ENCODE results near the gene GNG7.
"Not testable (repeated sequence)": the region's sequence is repeated elsewhere in the genome, so short reads cannot be mapped to it uniquely, and the experiment has no call there.

Gene GNG7

DNA sequence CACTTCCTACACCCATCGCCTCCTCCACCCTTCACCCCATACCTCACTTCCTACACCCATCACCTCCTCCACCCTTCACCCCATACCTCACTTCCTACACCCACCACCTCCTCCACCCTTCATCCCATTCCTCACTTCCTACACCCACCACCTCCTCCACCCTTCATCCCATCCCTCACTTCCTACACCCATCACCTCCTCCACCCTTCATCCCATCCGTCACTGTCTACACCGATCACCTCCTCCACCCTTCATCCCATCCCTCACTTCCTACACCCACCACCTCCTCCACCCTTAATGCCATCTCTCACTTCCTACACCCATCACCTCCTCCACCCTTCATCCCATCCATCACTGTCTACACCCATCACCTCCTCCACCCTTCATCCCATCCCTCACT is 10.7 kb upstream of the GNG7 start:
- not testable (repeated sequence) for DNase-seq (ENCODE audit: low spot score)

- no peak for DNase-seq (ENCODE audit: low spot score)
Observed at GRCh38 chr19:2711875-2712205, 9.3 kb upstream of the GNG7 start.

GRCh38 chr19:2711172-2711874 is 8.8 kb upstream of the GNG7 start:
- no peak for DNase-seq (ENCODE audit: low spot score)

DNA sequence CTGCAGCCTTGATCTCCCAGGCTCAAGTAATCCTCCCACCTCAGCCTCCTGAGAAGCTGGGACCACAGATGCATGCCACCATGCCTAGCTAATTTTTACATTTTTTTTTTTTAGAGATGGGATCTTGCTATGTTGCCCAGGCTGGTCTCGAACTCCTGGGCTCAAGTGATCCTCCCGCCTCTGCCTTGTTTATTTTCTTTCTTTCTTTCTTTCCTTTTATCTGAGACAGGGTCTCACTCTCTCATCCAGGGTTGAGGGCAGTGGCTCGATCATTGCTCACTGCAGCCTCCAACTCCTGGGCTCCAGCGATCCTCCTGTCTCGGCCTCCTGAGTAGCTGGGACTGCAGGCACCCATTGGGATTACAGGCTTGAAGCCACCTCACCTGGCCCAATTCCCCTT is 3.8 kb upstream of the GNG7 start:
- no peak for DNase-seq (ENCODE audit: low spot score)

DNA sequence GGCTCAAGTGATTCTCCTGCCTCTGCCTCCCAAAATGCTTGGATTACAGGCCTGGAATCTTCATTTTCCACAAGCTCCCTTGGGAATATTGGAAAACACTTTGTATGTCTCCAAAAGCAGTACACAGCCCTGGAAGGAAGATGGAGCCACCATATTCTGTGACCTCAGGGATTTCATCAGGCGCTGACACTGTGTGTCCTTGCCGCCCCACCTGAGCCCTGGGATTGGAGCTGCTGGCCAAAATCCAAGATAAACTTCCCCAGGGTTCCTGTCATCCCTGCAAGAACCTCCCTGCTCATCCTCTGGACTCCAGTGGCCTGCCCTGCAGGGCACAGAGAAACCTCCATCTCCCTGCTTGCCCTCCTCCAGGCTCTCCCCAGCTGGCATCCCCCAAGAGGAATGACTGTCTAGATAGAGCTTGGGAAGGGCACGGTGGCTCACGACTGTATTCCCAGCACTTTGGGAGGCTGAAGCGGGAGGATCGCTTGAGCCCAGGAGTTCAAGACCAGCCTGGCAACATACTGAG is 1.3 kb upstream of the GNG7 start:
- DNase-seq (ENCODE audit: low spot score) = no peak

- no peak for DNase-seq (ENCODE audit: low spot score)
Observed at GRCh38 chr19:2703077-2703437, 563 bp upstream of the GNG7 start.

- DNase-seq (ENCODE audit: low spot score) = no peak
Observed at GRCh38 chr19:2701361-2702169, 929 bp downstream of the GNG7 start.

DNA sequence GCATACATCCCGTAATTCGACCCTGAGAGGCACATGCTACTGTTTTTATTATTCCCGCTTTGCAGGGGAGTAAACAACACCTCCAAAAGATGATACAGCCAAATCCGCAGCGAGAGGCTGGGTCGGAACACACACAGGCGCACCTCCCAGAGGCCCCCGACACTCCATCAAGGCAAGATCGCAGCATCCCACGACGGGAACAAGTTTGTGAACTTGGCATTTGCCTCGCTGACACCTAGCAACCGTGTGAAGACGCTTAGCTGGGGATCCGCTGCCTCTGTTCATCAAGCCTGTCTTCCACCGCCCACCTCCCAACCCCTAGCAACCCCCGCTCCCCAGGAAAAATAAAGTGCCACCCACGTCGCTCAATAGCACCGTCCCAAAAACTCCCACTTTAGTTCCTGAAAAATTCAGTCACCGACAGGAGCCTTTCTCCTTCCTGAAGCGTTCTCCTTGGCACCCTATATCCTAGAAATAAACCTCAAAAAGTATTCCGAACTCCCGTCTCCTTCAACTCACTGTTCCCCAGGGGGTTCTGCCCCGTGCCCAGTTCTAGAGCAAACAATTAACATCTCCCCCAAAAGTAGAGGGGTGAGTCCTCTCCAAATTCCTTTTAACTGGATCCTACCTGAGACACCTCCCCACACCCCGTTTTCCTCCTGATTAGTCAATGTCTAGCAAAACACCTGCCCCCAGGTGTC is 1.7 kb downstream of the GNG7 start:
- no peak for DNase-seq (ENCODE audit: low spot score)

- DNase-seq (ENCODE audit: low spot score) = no peak
Observed at GRCh38 chr19:2699413-2700140, 2.9 kb downstream of the GNG7 start.

- DNase-seq (ENCODE audit: low spot score) = no peak
Observed at GRCh38 chr19:2694196-2694595, 8.3 kb downstream of the GNG7 start.

DNA sequence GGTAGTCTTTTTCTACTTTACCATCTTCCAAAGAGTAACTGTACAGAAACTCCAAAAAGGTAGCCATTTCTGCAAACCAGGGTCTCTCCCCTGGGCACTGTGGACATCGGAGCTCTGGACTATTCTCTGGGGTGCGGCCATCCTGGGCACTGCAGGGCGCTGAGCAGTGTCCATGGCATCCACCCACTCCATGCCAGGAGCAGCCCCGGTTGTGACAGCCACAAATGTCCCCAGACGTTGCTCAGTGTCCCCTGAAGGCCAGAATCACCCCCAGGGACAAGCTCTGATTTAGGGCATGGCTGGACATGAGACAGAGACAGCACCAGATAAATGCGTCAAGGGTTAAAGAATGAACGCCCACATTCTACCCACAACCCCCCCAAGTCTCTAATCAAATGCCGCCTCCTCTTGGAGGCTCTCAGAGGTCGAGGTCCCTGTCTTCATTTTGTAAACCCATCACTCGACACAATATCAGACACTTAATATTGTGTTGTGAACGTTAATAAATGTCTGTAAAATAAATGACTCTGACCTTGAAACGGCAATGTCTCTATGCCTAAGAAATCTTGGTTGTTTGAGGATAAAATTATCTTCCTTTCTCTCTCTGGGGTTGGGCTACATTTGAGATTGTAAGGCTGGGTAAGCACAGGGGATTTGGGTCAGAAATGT is 8.9 kb downstream of the GNG7 start:
- DNase-seq (ENCODE audit: low spot score) = no peak

GRCh38 chr19:2691951-2692350 is 10.5 kb downstream of the GNG7 start:
- DNase-seq (ENCODE audit: low spot score) = no peak

DNA sequence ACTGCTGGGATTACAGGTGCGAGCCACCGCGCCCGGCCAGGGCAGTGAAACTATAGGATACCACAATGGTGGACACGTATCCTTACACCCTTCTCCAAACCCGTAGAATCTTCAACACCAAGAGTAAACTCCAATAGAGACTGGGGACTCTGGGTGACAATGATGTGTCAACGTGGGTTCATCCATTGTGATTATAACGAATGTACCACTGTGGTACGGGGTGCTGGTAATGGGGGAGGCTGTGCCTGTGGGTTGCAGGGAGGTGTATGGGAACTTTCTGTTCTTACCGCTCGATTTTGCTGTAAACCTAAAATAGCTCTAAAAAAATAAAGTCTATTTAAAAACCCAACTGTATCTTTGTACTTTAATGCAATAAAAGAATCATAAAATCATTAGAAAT is 11.6 kb downstream of the GNG7 start:
- DNase-seq (ENCODE audit: low spot score) = no peak

DNA sequence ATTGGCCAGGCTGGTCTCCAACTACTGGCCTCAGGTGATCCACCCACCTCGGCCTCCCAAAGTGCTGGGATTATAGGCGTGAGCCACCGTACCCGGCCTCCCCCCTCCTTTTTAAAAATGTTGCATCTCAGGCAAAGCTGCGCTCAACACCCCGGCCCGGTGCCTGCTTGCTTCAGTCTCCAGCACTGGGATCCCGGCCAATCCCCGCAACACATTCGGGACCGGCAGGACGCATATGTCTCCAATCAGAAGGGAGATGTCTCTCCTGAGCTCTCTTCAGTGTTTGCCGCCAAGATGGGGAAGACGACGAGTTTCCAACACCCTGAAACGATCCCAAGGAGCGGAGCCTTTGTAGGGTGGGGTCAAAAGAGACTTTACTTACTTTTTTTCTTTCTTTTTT is 16.1 kb downstream of the GNG7 start:
- DNase-seq (ENCODE audit: low spot score) = no peak

DNA sequence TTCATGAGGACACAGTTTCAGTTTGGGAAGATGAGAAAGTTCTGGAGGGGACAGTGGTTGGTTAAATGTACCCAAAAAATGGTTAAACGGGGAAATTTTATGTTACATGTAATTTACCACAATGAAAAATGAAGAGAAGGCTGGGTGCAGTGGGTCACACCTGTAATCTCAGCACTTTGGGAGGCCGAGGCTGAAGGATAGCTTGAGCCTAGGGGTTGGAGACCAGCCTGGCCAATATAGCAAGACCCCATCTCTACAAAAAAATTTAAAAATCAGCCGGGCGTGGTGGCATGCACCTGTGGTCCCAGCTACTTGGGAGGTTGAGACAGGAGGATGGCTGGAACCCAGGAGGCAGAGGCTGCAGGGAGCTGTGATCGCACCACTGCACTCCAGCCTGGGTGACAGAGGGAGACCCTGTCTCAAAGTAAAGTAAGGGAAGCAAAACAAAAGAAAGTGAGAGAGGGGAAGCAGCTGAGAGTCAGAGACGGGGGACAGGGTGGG is 17.2 kb downstream of the GNG7 start:
- DNase-seq (ENCODE audit: low spot score) = no peak

GRCh38 chr19:2683430-2684003 is 19.0 kb downstream of the GNG7 start:
- DNase-seq (ENCODE audit: low spot score) = no peak

GRCh38 chr19:2680808-2681207 is 21.7 kb downstream of the GNG7 start:
- no peak for DNase-seq (ENCODE audit: low spot score)

- DNase-seq (ENCODE audit: low spot score) = no peak
Observed at GRCh38 chr19:2679439-2679838, 23.1 kb downstream of the GNG7 start.

GRCh38 chr19:2678948-2679347 is 23.5 kb downstream of the GNG7 start:
- not testable (repeated sequence) for DNase-seq (ENCODE audit: low spot score)

DNA sequence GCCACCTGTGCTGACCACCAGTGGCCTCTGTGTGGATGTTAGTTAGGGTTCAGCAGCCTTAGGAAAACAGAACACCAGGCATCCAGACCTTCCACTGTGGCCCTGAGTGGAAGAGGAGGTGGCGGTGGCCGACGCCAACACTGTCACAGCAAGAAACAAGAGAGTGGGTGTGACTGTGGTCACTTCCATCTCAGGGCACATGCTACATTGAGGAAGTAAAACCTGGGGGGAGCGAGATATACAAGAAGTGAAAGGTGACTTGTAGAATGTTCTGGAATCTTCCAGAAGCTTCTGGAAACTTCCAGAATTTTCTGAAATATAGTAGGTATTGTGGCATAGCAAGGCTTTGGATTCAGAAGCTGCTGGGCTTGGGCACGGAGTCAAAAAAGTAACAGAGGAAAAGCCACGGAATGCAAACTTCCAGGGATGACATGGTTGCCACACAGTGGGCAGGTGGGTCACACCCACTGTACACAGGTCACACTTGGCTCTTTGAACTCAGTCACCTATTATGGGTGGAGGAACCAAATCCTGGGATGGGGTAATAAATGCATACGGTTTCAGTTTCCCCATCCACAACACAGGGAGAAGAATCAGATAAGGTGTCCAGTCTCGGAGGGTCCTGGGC is 24.3 kb downstream of the GNG7 start:
- no peak for DNase-seq (ENCODE audit: low spot score)

DNA sequence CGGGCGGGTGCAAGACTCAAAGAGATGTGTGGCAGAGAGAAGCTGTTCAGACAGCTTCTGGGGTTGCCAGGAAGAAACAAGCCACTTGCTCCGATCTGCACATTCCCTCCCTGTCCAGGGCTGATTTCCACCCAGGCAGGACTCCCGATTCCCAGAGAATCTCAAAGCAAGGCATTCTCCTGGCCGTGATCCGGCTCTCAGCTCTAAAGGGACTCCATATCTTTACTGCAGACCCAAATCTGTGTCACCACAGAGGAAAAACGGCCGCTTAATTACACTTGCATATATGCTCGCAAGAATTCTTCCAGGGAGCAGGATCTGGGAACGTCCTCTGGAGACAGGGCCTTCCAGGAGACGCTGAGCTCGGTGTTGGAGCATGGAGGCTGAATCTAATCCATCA is 25.7 kb downstream of the GNG7 start:
- DNase-seq (ENCODE audit: low spot score) = no peak

All from ecto neural progenitor cell (in vitro differentiated cells).